HG03442 (cell line): ENCODE data around the gene PPP3R1.
A peak's percentile ranks its signal among the peaks of the same experiment; 100 is the strongest.

ENCODE experiments used
- ATAC-seq: cut with Tn5 transposase; IDR thresholded peaks from one replicate; pipeline ENCODE4 v1.9.1; 2021; ENCODE audit warnings: mild to moderate bottlenecking, moderate library complexity; ENCODE audit not compliant: unreplicated experiment

PPP3R1 gene

GRCh38 chr2:68263632-68264031, 11.3 kb upstream of the PPP3R1 start:
- ATAC-seq, result no peak

DNA sequence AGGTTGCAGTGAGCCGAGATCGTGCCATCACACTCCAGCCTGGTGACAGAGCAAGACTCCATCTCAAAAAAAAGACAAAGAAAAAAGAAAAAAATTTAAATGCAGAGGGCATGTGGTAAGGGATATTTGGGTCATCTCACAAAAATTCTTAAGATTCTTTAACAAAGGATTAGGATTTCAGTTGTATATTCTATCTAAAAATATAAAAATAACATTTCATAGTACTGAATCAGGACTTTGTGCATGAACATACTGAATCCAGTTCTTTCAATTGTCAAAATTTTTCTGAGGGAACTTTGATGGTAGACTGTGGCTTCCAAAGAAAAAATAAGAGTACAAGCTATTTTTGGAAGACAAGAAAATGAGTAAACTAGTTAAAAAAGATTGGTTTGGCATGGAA, 6.5 kb upstream of the PPP3R1 start:
- ATAC-seq, result no peak

DNA sequence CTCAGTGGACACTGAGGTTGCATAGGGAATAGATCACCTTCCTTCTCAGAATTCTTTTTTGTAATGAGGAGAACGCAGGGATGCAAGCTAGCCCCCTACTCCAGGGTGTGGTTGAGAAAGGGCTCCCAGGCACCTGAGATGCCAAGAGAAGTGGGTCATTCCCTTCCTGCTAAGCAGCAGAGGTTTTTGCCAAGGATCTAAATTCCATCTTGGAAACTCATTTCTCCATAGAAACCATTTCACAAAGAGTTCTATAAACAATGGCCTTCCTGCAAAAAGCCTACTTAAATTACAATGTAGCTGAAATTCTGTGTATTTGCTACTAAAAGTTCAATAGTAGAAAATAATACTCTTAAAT, 3.7 kb upstream of the PPP3R1 start:
- ATAC-seq, result no peak

GRCh38 chr2:68253219-68254068, 1.1 kb upstream of the PPP3R1 start:
- no peak for ATAC-seq

- ATAC-seq, result peak; percentile 3
These were observed 405 bp downstream of the PPP3R1 start for GRCh38 chr2:68251855-68252399.

GRCh38 chr2:68251187-68251854, 1.0 kb downstream of the PPP3R1 start:
- peak; percentile 53 for ATAC-seq

- ATAC-seq, result no peak
These were observed 1.6 kb downstream of the PPP3R1 start for GRCh38 chr2:68250652-68251186.

- ATAC-seq, result no peak
These were observed 2.1 kb downstream of the PPP3R1 start for GRCh38 chr2:68250196-68250595.

DNA sequence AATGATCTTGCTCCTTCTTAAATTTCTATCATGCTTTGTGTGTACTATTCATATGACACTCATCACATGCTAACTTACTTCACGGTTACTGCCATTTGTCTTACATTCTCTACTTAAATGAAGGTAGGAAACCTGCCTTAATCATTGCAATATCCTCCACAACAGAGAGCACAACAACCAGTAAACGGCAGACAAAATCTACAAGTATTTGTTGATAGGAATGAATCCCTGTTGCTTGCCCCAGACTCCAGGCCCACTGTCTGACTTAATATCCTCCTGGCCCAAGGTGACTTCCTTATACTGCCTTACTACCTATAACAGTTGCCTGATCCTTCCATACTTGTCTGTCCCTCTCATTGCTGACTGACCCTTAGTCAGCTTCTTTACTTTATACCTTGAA, 3.5 kb downstream of the PPP3R1 start:
- ATAC-seq, result no peak

GRCh38 chr2:68248361-68248760, 4.0 kb downstream of the PPP3R1 start:
- no peak for ATAC-seq

DNA sequence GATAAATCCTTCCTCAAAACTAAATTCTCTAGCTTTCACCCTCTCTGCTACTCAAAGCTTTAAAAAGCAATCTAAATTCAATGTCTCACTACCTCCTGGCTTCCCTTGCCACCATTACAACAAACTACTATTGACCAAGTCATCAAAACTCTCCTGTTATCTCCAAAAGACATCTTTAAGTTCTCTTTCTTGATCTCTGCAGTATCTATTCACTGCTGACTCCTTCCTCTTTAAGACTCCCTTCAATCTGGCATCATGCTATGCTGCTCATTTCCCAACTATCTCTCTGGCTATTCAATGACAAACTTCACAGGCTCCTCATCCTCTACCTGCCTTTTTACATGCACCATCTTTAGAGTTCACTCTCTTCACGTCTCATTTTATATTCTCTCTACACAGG, 5.9 kb downstream of the PPP3R1 start:
- no peak for ATAC-seq

DNA sequence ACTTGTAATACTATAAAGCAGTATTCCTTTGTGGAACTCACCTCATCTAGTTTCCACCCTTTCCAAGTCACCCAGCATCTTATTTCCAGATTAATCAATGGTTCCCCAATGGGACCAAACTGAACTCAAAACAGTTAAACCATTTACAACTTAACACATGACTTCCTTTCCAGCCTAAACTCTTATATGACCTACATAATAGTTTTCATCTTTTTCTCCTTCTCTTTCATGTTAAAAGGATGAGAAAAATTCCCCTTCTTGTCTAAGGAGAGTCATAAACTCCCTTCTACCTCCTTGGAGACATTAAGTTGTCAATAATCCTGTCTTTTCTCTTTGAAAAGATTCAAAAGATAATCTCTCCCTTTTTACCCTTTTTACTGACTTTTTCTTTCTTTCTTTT, 6.7 kb downstream of the PPP3R1 start:
- ATAC-seq, result no peak

DNA sequence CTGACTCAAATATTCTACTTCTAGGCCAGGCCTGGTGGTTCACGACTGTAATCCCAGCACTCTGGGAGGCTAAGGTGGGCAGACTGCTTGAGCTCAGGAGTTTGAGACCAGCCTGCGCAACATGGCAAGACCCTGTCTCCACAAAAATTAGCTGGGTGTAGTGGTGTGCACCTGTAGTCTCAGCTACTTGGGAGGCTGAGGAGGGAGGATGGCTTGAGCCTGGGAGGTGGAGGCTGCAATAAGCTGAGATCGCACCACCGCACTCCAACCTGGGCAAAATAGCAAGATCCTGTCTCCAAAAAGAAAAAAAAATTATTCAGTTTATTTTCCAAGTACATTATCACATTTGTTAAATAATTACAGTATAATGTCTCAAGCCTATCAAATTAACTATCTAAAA, 7.3 kb downstream of the PPP3R1 start:
- ATAC-seq, result no peak

DNA sequence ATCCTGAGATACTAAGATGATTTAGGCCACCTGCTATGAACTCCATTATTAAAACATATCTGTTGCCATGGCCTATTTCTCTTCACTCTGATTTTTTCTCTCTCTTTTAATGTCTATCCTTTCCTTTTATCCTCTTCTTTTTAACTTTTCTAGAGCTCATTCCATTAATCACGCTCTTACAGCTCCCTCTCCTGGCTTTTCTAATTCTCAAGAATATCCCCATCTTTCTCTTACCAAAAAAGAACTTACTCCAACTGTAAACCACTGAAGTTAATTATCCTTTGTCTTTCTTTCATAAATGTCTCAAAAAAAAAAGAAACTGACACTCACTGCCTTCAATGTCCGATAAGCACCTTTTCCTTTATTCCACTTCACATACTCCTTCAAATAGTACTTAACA, 7.9 kb downstream of the PPP3R1 start:
- no peak for ATAC-seq

- ATAC-seq, result no peak
These were observed 10.6 kb downstream of the PPP3R1 start for GRCh38 chr2:68241732-68242131.

- ATAC-seq, result no peak
These were observed 11.9 kb downstream of the PPP3R1 start for GRCh38 chr2:68240446-68240845.

- ATAC-seq, result no peak
These were observed 13.1 kb downstream of the PPP3R1 start for GRCh38 chr2:68238955-68239822.

- ATAC-seq, result no peak
These were observed 14.3 kb downstream of the PPP3R1 start for GRCh38 chr2:68237976-68238580.

DNA sequence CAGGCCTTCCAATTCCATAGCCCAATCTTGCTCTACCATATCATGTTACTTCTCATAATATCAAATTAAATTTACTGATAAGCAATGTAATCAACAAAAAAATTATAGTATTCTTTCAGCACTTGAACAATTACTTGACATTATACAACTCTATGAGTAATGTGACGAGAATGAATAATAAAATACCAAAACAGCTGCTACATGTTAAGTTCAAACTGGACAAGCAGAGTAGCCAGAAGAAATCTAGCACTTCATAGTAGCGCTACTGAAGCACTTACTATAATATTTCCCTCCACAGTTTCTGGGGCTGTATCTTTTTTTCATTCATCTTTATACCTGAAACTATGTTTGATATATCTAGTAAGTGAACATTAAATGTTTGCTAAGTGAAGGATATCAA, 14.9 kb downstream of the PPP3R1 start:
- no peak for ATAC-seq

GRCh38 chr2:68236876-68237275, 15.5 kb downstream of the PPP3R1 start:
- ATAC-seq, result no peak
